Muscle of leg (tissue), 16 donors: ENCODE results near the gene FLG2. TPM values are rescaled to one million over a fixed set of nuclear protein-coding genes. Genes with fewer than 3 reads are reported as not detected.

Experiments
- DNase-seq: peaks from one replicate; pipeline ENCODE4 v3.0.0; 2013
- H3K27ac ChIP-seq: one replicate; pipeline ENCODE4 v1.5.1; 2013; ENCODE audit warnings: mild to moderate bottlenecking, low read length, control low read depth
- H3K27me3 ChIP-seq: one replicate; pipeline ENCODE4 v1.6.1; 2013; ENCODE audit warnings: low read length; ENCODE audit not compliant: control insufficient read depth, insufficient read depth
- H3K36me3 ChIP-seq: one replicate; pipeline ENCODE4 v1.6.1; 2013; ENCODE audit warnings: low read length; ENCODE audit not compliant: control insufficient read depth, insufficient read depth
- H3K4me1 ChIP-seq: one replicate; pipeline ENCODE4 v1.6.1; 2013; ENCODE audit warnings: low read length; ENCODE audit not compliant: control insufficient read depth, insufficient read depth
- H3K4me3 ChIP-seq: one replicate; pipeline ENCODE4 v1.5.1; 2013; ENCODE audit warnings: low read length, control low read depth
- H3K9me3 ChIP-seq: replicated peaks from 2 replicates; pipeline ENCODE4 v1.6.1; 2013; ENCODE audit warnings: low read depth, low read length; ENCODE audit not compliant: control insufficient read depth
- WGBS: methylation state at CpG from one replicate; pipeline ENCODE4 v1.1.5; 2013; ENCODE audit warnings: missing lambda C conversion rate; ENCODE audit not compliant: insufficient coverage; 5-methylcytosine and 5-hydroxymethylcytosine counted together
- long read RNA-seq, 11 donors: transcript quantifications; one replicate each; lab custom pipeline, GENCODE V29; 2026
- polyA plus RNA-seq, 8 donors: library from polyadenylated mRNA; unstranded; fragments of 120-200 nt; gene quantifications; one replicate each; pipeline versions ENCODE4 v1.2.1 to v1.2.3, GENCODE V29; 2013; ENCODE audit warnings: inconsistent platforms in 1 of 8, low replicate concordance in 1 of 8; ENCODE audit not compliant: insufficient read length in 8 of 8, insufficient read depth in 1 of 8
- total RNA-seq: library from RNA; stranded (reverse); fragments of 120-200 nt; gene quantifications from one replicate; pipeline ENCODE4 v1.2.4, GENCODE V29; 2013

Gene FLG2
- total RNA-seq, result not detected
- under 1 TPM in 6 of 8 donors, not detected in 2; 0.01 to 0.11 (median 0.04) TPM for polyA plus RNA-seq
- long read RNA-seq, donor 1, result 0 reads
- long read RNA-seq, donor 2, result 0 reads
- long read RNA-seq, donor 3, result 0 reads
- long read RNA-seq, donor 4, result 0 reads
- long read RNA-seq, donor 5, result 0 reads
- long read RNA-seq, donor 6, result 0 reads
- long read RNA-seq, donor 7, result 0 reads
- long read RNA-seq, donor 8, result 0 reads
- long read RNA-seq, donor 9, result 0 reads
- long read RNA-seq, donor 10, result 0 reads
- long read RNA-seq, donor 11, result 0 reads

DNA sequence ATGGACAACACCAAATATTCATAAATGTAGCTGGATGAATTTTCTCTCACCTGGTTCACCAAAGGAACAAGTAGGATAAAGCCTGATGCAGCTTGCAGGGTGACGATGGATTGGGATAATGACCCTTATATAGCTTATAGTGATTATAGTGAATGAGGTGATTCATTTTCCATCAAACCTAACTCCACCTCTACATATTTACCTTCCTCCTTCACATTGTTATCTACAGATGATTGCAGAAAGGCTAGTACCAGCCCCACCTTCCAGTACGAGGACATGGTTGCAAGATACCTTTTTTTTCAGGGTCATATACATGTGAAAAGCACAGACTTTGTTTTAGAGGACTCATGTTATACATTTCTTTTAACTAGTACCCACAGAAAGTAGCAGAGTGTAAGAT is at the start of gene FLG2:
FLG2 (minus strand) TSS at position 101 of the 400 bp plus-strand sequence. CDS start 1,122 bp downstream, outside the sequence.
- Histone ChIP-seq H3K9me3 (peaks cover 7% of the 10 kb centered on the region), H3K36me3 (no peaks in the 10 kb centered on the region), H3K4me1 (no peaks in the 10 kb centered on the region), H3K27me3 (no peaks in the 10 kb centered on the region), H3K27ac (no peak within 1 kb of the TSS), H3K4me3 (no peak within 1 kb of the TSS)
- no peak for DNase-seq
- no CpG with 5 or more reads among the region's 2 CpGs for WGBS

DNA sequence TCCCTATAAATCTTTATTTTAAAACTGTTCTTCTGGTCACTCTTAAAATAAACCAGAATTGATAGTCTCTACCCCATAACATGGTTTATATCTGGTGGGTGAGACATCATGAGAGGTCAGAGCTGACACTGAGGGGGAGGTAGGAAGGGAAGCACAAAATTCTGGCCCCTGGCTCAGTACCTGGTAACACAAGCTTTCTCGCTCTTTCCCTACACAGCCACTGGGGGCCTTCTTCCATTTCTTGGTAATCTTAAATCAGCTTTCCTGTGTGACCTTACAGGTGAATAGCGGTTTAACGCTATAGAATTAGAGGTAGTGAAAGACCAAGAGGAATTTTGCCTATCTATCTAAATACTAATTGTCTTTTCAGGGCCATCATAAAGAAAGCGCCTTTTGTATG is 48.9 kb upstream of the FLG2 start:
- no CpG with 5 or more reads among the region's 4 CpGs for WGBS
- no peak for DNase-seq
- H3K27me3 ChIP-seq, result no peaks in the 10 kb centered on the region
- no peak overlapping the region for H3K27ac ChIP-seq
- no peaks in the 10 kb centered on the region for H3K4me1 ChIP-seq
- no peaks in the 10 kb centered on the region for H3K36me3 ChIP-seq
- H3K4me3 ChIP-seq, result no peak overlapping the region
- no peaks in the 10 kb centered on the region for H3K9me3 ChIP-seq

DNA sequence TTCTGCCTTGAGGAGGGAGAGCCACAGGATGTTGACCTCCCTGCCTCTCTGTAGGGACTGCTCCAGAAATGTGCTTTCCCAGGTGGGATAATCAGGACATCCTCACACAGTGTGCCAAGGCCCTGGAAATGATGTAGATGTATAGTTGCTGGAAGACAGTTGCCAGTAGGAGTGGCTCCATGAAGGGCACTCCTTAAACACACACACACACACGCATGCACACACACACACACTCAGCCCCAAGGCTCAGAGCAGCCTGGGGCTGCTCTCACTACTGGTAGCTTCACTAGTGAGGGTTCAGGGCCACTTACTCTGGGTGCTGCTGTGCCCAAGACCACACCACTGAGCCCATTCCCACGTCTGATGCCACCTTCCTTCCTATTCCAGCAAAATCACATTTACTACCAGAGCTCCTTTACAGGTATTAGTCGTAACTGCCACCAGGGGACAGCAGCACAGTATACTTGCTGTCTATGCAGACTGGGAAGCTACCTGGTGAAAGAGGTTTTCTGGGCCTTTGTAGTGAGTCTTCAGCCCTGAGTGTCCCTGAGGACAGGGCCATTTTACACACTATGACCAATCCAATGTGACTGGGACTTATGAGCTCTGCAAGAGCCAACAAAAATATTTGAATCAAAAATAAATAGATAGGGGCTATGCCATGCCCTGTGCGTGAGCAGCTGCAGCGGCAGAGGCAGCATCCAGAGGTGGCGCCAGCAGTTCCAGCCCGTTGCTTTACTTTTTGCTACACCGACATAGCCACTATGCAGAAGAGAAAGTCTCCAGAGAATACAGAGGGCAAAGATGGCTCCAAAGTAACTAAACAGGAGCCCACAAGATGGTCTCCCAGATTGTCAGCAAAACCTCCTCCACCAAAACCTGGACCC is 39.2 kb upstream of the FLG2 start:
- H3K27ac ChIP-seq, result no peak overlapping the region
- H3K4me3 ChIP-seq, result no peak overlapping the region
- H3K27me3 ChIP-seq, result no peaks in the 10 kb centered on the region
- DNase-seq, result no peak
- no peaks in the 10 kb centered on the region for H3K36me3 ChIP-seq
- H3K4me1 ChIP-seq, result no peaks in the 10 kb centered on the region
- H3K9me3 ChIP-seq, result no peaks in the 10 kb centered on the region
- 69% methylated on average over 5 of the region's 8 CpGs for WGBS

DNA sequence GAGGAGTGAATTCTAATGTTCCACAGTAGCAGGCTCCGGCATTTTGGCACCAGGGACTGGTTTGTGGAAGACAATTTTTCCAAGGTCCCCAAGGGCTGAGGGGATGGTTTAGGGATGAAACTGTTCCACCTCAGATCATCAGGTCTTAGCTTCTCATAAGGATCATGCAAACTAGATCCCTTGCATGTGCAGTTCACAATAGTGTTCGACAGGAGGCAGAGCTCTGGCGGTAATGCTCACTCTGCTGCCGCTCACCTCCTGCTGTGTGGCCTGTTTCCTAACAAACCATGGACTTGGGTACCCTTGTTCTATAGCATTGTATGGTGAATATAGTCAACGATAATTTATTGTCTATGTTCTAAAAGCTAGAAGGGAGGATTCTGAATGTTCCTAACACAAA is 37.7 kb upstream of the FLG2 start:
- no peaks in the 10 kb centered on the region for H3K27me3 ChIP-seq
- H3K27ac ChIP-seq, result no peak overlapping the region
- DNase-seq, result no peak
- 83% methylated on average over 2 of the region's 5 CpGs for WGBS
- H3K4me3 ChIP-seq, result no peak overlapping the region
- no peaks in the 10 kb centered on the region for H3K36me3 ChIP-seq
- H3K4me1 ChIP-seq, result no peaks in the 10 kb centered on the region
- H3K9me3 ChIP-seq, result no peaks in the 10 kb centered on the region

DNA sequence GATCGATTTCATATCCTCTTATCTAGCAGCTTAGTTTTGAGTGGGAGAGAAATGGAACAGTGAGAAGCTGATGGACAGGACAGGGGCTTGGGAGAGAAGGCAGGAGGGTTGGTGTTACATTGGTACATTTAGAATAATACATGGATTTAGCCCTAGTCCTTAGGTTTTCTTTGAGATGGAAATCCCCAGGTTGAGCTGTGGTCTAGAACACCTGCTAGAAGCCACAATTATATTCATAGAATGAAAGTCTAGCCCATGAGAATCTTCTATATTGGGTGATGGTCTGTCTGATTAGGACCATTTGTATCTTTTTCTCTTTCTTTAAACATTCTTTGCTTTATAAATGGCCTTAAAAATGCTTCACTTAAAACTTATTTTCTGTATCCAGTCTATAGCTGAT is 34.3 kb upstream of the FLG2 start:
- H3K27ac ChIP-seq, result no peak overlapping the region
- H3K4me3 ChIP-seq, result no peak overlapping the region
- no peaks in the 10 kb centered on the region for H3K9me3 ChIP-seq
- DNase-seq, result no peak
- WGBS, result no CpG with 5 or more reads among the region's 1 CpG
- H3K27me3 ChIP-seq, result no peaks in the 10 kb centered on the region
- no peaks in the 10 kb centered on the region for H3K4me1 ChIP-seq
- no peaks in the 10 kb centered on the region for H3K36me3 ChIP-seq

DNA sequence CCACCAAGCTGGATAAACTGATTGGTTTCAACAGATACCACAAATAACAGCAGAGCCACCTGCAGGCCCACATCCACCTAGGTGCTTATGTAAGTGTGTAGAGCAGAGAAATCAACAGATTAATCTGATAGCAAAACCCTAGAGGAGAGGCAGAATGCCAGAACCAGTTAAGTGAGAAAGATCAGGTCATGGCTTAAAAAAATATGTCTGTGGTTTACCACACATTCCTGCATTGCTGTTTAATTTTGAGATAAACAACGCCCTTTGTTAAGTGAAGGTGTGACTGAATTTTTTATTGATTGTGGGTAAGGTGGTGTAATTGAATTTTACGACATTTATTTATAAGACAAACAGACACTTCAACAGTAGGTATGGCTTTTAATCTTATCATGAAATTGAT is 33.1 kb upstream of the FLG2 start:
- H3K36me3 ChIP-seq, result no peaks in the 10 kb centered on the region
- no peak overlapping the region for H3K4me3 ChIP-seq
- H3K27me3 ChIP-seq, result no peaks in the 10 kb centered on the region
- no peak overlapping the region for H3K27ac ChIP-seq
- no peaks in the 10 kb centered on the region for H3K4me1 ChIP-seq
- WGBS, result no CpG with 5 or more reads among the region's 2 CpGs
- DNase-seq, result no peak
- no peaks in the 10 kb centered on the region for H3K9me3 ChIP-seq

DNA sequence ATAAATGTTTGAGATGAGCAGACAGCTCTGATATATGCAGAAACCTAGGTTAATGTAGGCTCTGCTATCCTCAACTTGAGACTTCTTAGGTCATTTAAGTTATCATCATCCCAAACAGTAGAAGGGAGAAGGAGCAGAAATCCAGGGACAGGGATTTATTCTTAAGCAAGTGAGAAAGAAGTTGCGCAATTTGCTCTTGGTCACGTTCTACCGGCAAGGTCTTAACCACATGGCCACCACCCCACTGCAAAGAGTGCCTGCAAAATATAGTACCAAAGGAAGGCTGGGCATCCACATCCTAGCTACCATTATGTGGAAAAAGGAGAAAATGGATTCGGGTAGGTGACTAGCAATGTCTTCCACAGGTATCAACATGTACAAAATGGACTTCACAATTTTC is 29.1 kb upstream of the FLG2 start:
- Histone ChIP-seq H3K4me1 (no peaks in the 10 kb centered on the region), H3K4me3 (no peak overlapping the region), H3K9me3 (no peaks in the 10 kb centered on the region), H3K36me3 (no peaks in the 10 kb centered on the region), H3K27ac (no peak overlapping the region), H3K27me3 (no peaks in the 10 kb centered on the region)
- no CpG with 5 or more reads among the region's 4 CpGs for WGBS
- no peak for DNase-seq

DNA sequence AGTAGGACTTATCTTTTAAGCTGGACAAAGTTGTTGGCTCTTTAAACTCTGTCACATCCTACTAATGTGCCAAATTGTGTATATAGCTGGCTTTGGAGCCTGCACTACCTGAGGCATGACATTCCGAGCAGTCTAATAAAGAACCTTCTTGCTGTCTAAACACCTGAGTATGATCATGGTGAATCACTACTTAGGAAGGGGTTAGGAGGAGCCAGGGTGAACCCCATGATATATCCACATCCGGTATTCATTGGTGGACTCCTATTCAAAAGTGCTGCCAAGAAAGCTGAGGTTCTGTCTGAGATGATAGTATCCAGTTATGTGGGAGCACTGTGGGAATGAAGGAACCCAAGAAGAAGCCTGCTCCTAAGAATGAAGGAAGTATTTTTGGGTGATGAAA is 27.1 kb upstream of the FLG2 start:
- no CpG with 5 or more reads among the region's 2 CpGs for WGBS

DNA sequence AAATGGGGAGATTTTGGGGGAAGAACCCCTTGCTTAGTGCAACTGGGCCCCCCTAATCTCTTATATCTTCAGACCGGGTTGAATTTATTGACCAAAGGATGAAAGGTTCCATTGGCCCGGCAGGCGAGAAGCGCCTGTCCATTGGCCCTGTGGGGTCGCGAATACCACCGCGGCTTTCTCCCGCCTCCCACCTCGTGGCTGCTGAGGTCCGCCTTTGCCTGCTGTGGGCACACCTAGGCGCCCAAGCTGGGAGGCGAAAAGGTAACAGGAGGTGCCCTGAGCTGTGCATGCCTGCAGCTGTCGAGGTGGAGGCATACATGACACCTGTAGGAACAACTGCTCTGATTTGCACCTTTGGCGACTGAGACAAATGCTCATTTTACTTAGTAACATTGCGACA is 21.1 kb upstream of the FLG2 start:
- Histone ChIP-seq H3K36me3 (no peaks in the 10 kb centered on the region), H3K27me3 (no peaks in the 10 kb centered on the region), H3K27ac (no peak overlapping the region), H3K9me3 (no peaks in the 10 kb centered on the region), H3K4me1 (no peaks in the 10 kb centered on the region), H3K4me3 (no peak overlapping the region)
- DNase-seq, result no peak
- 72% methylated on average over 13 of the region's 16 CpGs for WGBS

More for the DNA sequence above, 27.1 kb upstream of the FLG2 start:
- no peaks in the 10 kb centered on the region for H3K27me3 ChIP-seq
- H3K27ac ChIP-seq, result no peak overlapping the region
- no peak for DNase-seq
- H3K9me3 ChIP-seq, result no peaks in the 10 kb centered on the region
- H3K4me3 ChIP-seq, result no peak overlapping the region
- no peaks in the 10 kb centered on the region for H3K36me3 ChIP-seq
- no peaks in the 10 kb centered on the region for H3K4me1 ChIP-seq

DNA sequence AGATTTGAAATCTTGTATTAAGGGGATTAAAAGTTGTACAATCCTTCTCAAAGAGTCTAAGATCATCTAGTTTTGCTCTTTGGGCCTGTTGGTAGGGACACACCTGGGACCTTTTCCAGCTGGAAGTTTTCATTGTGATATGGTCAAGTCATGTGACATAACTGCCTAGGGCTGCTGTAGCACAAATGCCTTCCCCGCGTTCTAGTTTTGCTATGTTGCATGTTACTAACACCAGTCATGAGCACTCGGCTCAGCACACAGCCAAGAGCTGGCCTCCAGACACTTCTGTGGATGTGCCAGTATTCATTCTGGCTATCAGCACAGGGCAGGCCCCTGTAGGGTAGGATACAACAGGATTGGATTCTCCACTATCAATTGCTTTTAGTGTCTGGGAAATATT is 14.6 kb upstream of the FLG2 start:
- H3K4me3 ChIP-seq, result no peak overlapping the region
- no peaks in the 10 kb centered on the region for H3K9me3 ChIP-seq
- H3K27ac ChIP-seq, result no peak overlapping the region
- DNase-seq, result no peak
- H3K36me3 ChIP-seq, result no peaks in the 10 kb centered on the region
- no peaks in the 10 kb centered on the region for H3K27me3 ChIP-seq
- WGBS, result 100% methylated on average over 2 of the region's 3 CpGs
- H3K4me1 ChIP-seq, result no peaks in the 10 kb centered on the region
